H1 (cell line): ENCODE results near the gene PSMA2. TPM values are rescaled to one million over a fixed set of nuclear protein-coding genes. Genes with fewer than 3 reads are reported as not detected.

Experiments used
- CTCF ChIA-PET: fragments of 300-600 bp; sonication (Branson Sonifier 250); formaldehyde crosslinking; loops from one replicate; lab custom pipeline; 2021; ENCODE audit not compliant: partially characterized antibody; lab: Charles Lee
- POLR2A ChIA-PET: fragments of 300-600 bp; sonication (Branson Sonifier 250); formaldehyde crosslinking; loops from one replicate; lab custom pipeline; 2021; ENCODE audit warnings: inconsistent platforms; ENCODE audit not compliant: partially characterized antibody; lab: Charles Lee
- DNase-seq, 2 experiments: peaks; one replicate each; pipeline versions ENCODE4 v3.0.0 to v3.0.0-alpha.2; 2010 to 2022; ENCODE audit warnings: low spot score in 2 of 2, low read depth in 1 of 2, mixed read lengths in 1 of 2
- FAIRE-seq: peaks from 2 replicates; lab custom pipeline; 2011; peaks lifted over from hg19 to GRCh38; lab: Jason Lieb, UNC
- H2AFZ ChIP-seq: 2 replicates; pipeline ENCODE4 v1.8.1; 2012; ENCODE audit warnings: low read length, inconsistent platforms
- H2AK5ac ChIP-seq: 2 replicates; pipeline ENCODE4 v1.6.1; 2013; ENCODE audit warnings: low read depth, low read length
- H2BK120ac ChIP-seq: replicated peaks from 2 replicates; pipeline ENCODE3; 2013; ENCODE audit warnings: low read depth, low read length, inconsistent platforms
- H2BK12ac ChIP-seq: 2 replicates; pipeline ENCODE4 v1.6.1; 2013; ENCODE audit warnings: low read depth, low read length
- H2BK15ac ChIP-seq: 2 replicates; pipeline ENCODE4 v1.6.1; 2013; ENCODE audit warnings: low read length
- H2BK20ac ChIP-seq: 2 replicates; pipeline ENCODE4 v1.6.1; 2013; ENCODE audit warnings: low read length
- H2BK5ac ChIP-seq: 2 replicates; pipeline ENCODE4 v1.6.1; 2013; ENCODE audit warnings: low read depth, low read length
- H3K14ac ChIP-seq: 2 replicates; pipeline ENCODE4 v1.6.1; 2013; ENCODE audit warnings: inconsistent platforms; ENCODE audit not compliant: insufficient read length
- H3K18ac ChIP-seq: 2 replicates; pipeline ENCODE4 v1.6.1; 2013; ENCODE audit warnings: low read length; ENCODE audit errors: extremely low read depth
- H3K23ac ChIP-seq: 2 replicates; pipeline ENCODE4 v1.6.1; 2013; ENCODE audit warnings: inconsistent platforms; ENCODE audit not compliant: insufficient read length
- H3K23me2 ChIP-seq: 2 replicates; pipeline ENCODE4 v1.6.1; 2013; ENCODE audit warnings: low read depth, low read length
- H3K27ac ChIP-seq: 2 replicates; pipeline ENCODE4 v1.6.1; 2011; ENCODE audit warnings: low read depth, low read length, inconsistent platforms
- H3K27me3 ChIP-seq, 4 experiments: replicated peaks in 1 of 4; 1 replicate in 1 of 4; 2 replicates in 3 of 4; pipeline versions ENCODE4 v1.6.1 to v1.8.1; 2011 to 2013; ENCODE audit warnings: low read length in 3 of 4, mild to moderate bottlenecking in 3 of 4, inconsistent platforms in 2 of 4, mixed read lengths in 2 of 4, moderate library complexity in 1 of 4; ENCODE audit not compliant: control insufficient read depth in 3 of 4, insufficient read depth in 3 of 4; ENCODE audit errors: extremely low read depth in 1 of 4
- H3K36me3 ChIP-seq, 4 experiments: 2 replicates each; pipeline versions ENCODE4 v1.6.1 to v1.8.1; 2011 to 2013; ENCODE audit warnings: mild to moderate bottlenecking in 4 of 4, low read length in 3 of 4, moderate library complexity in 2 of 4, control low read depth in 1 of 4, inconsistent platforms in 1 of 4; ENCODE audit not compliant: insufficient read depth in 4 of 4, control insufficient read depth in 2 of 4
- H3K4ac ChIP-seq: replicated peaks from 2 replicates; pipeline ENCODE3; 2013; ENCODE audit warnings: low read length, low read depth, mixed read lengths, inconsistent platforms; ENCODE audit not compliant: insufficient read length
- H3K4me1 ChIP-seq, 4 experiments: replicated peaks in 1 of 4; 1 replicate in 1 of 4; 2 replicates in 3 of 4; pipeline versions ENCODE4 v1.6.1 to v1.8.1; 2011 to 2013; ENCODE audit warnings: low read length in 3 of 4, inconsistent platforms in 2 of 4, mixed read lengths in 1 of 4; ENCODE audit not compliant: insufficient read depth in 4 of 4, control insufficient read depth in 3 of 4
- H3K4me2 ChIP-seq, 2 experiments: 2 replicates each; pipeline versions ENCODE4 v1.6.1 to v1.8.1; 2011 to 2013; ENCODE audit warnings: low read depth in 2 of 2, low read length in 2 of 2, control low read depth in 1 of 2, inconsistent platforms in 1 of 2, mild to moderate bottlenecking in 1 of 2; ENCODE audit not compliant: insufficient read depth in 1 of 2
- H3K4me3 ChIP-seq, 4 experiments: fragments of 200-600, 300-600 bp in 1 of 4; sonication (generic), shearing (Covaris generic), sonication (Bioruptor Twin) in 1 of 4; 2 replicates each; pipeline versions ENCODE4 v1.5.1 to v1.8.1; 2011 to 2016; ENCODE audit warnings: low read length in 4 of 4, low read depth in 3 of 4, control low read depth in 2 of 4, inconsistent platforms in 2 of 4, mild to moderate bottlenecking in 2 of 4, mixed read lengths in 1 of 4, moderate library complexity in 1 of 4; ENCODE audit not compliant: insufficient read depth in 2 of 4; ENCODE audit errors: extremely low read depth in 1 of 4
- H3K56ac ChIP-seq: replicated peaks from 2 replicates; pipeline ENCODE3; 2013; ENCODE audit warnings: low read depth, mild to moderate bottlenecking, mixed read lengths, low read length, inconsistent platforms; ENCODE audit not compliant: insufficient read length
- H3K79me1 ChIP-seq: 2 replicates; pipeline ENCODE4 v1.6.1; 2013; ENCODE audit warnings: low read depth, low read length, control low read depth
- H3K79me2 ChIP-seq, 2 experiments: 2 replicates each; pipeline versions ENCODE4 v1.6.1 to v1.8.1; 2012 to 2013; ENCODE audit warnings: low read length in 2 of 2, mild to moderate bottlenecking in 2 of 2, inconsistent platforms in 1 of 2; ENCODE audit not compliant: insufficient read depth in 2 of 2, control insufficient read depth in 1 of 2
- H3K9ac ChIP-seq, 4 experiments: replicated peaks in 1 of 4; 1 replicate in 1 of 4; 2 replicates in 3 of 4; pipeline versions ENCODE4 v1.6.1 to v1.8.1; 2011 to 2013; ENCODE audit warnings: low read depth in 3 of 4, low read length in 3 of 4, control low read depth in 2 of 4, mild to moderate bottlenecking in 2 of 4, moderate library complexity in 2 of 4, inconsistent platforms in 1 of 4; ENCODE audit errors: extremely low read depth in 1 of 4
- H3K9me3 ChIP-seq, 2 experiments: 2 replicates each; pipeline versions ENCODE4 v1.6.1 to v1.8.1; 2012 to 2013; ENCODE audit warnings: mild to moderate bottlenecking in 2 of 2, moderate library complexity in 2 of 2, control low read depth in 1 of 2, inconsistent platforms in 1 of 2, low read depth in 1 of 2, low read length in 1 of 2, mixed read lengths in 1 of 2; ENCODE audit not compliant: insufficient read depth in 2 of 2
- H4K20me1 ChIP-seq, 2 experiments: replicated peaks in 1 of 2; 2 replicates each; pipeline versions ENCODE3 to v1.8.1; 2011 to 2013; ENCODE audit warnings: inconsistent platforms in 2 of 2, low read length in 2 of 2, mild to moderate bottlenecking in 1 of 2; ENCODE audit not compliant: insufficient read depth in 2 of 2, control insufficient read depth in 1 of 2
- H4K5ac ChIP-seq: 2 replicates; pipeline ENCODE4 v1.6.1; 2013; ENCODE audit warnings: low read length, low read depth, mixed read lengths, inconsistent platforms; ENCODE audit not compliant: insufficient read length
- H4K8ac ChIP-seq: 2 replicates; pipeline ENCODE4 v1.8.0; 2013; ENCODE audit warnings: mild to moderate bottlenecking, moderate library complexity, low read length, inconsistent platforms; ENCODE audit not compliant: insufficient read depth; ENCODE audit errors: extremely low read depth
- H4K91ac ChIP-seq: replicated peaks from 2 replicates; pipeline ENCODE3; 2013; ENCODE audit warnings: low read length, mixed read lengths, inconsistent platforms; ENCODE audit not compliant: insufficient read length
- JUND ChIP-seq: IDR thresholded peaks from 2 replicates; pipeline ENCODE4 v1.6.1; 2011; ENCODE audit warnings: mild to moderate bottlenecking, improper control_type of control experiment, low read length
- KDM4A ChIP-seq: IDR thresholded peaks from one replicate; pipeline ENCODE4 v1.7.1; 2012; ENCODE audit warnings: low read depth, mild to moderate bottlenecking, moderate library complexity, low read length, inconsistent platforms; ENCODE audit not compliant: severe bottlenecking
- POLR2A ChIP-seq, 2 experiments: IDR thresholded peaks; 1 replicate in 1 of 2; 2 replicates in 1 of 2; pipeline ENCODE4 v1.6.1; 2011; ENCODE audit warnings: low read depth in 2 of 2, low read length in 2 of 2, mild to moderate bottlenecking in 2 of 2; ENCODE audit errors: control extremely low read depth in 1 of 2
- WGBS, 2 experiments: shearing (Covaris generic) in 1 of 2; methylation state at CpG; one replicate each; pipeline versions ENCODE4 v1.1.6 to v1.1.7; 2013 to 2015; ENCODE audit warnings: low lambda C conversion rate in 2 of 2, mixed read lengths in 2 of 2, inconsistent platforms in 1 of 2, low coverage in 1 of 2, missing lambda C conversion rate in 1 of 2; ENCODE audit not compliant: insufficient replicate concordance in 2 of 2, insufficient coverage in 1 of 2, insufficient read length in 1 of 2; ENCODE audit errors: extremely low coverage in 1 of 2, missing lambda C conversion rate in 1 of 2; 5-methylcytosine and 5-hydroxymethylcytosine counted together
- polyA plus RNA-seq, 7 experiments: library from polyadenylated mRNA; depleted of rRNA in 3 of 7; stranded (reverse) in 5 of 7; unstranded in 2 of 7; fragments of >200 nt in 5 of 7; fragments of 200-250 nt in 2 of 7; gene quantifications; 1 replicate in 5 of 7; 2 replicates in 1 of 7; 4 replicates in 1 of 7; pipeline versions ENCODE4 v1.2.1 to v1.2.3, GENCODE V29; 2011 to 2013; ENCODE audit warnings: missing spikeins in 2 of 7, mixed read lengths in 2 of 7
- total RNA-seq: library from RNA; stranded (reverse); fragmentation: NEBNext Ultra II Directional; extraction: Animal tissue kit (Norgen Biotek cat#: 25700); gene quantifications from 2 replicates; pipeline ENCODE4 v1.2.1, GENCODE V29; 2021

PSMA2 gene
- total and polyA plus RNA-seq, 2 of the 8 experiments (the other 6 are each of a cell fraction or from before 2014, with no cell fraction given), result 211 to 259 TPM

GRCh38 chr7:42932811-42933591, 1.0 kb upstream of the PSMA2 start:
- 5% methylated on average over 17 of the region's 17 CpGs; no CpG with 5 or more reads in 1 of the 2 experiments for WGBS, 2 experiments
- no peak for FAIRE-seq
- Histone ChIP-seq H3K27me3 (no peaks in the 10 kb centered on the region), H3K56ac (no peak overlapping the region), H3K9me3 (no peaks in the 10 kb centered on the region), H2BK15ac (no peak overlapping the region), H2AFZ (no peak overlapping the region), H3K23ac (no peak overlapping the region), H2BK120ac (no peak overlapping the region), H2BK20ac (no peak overlapping the region), H3K4me3 (peak overlapping the region; percentile 83 to 98 (median 94)), H3K14ac (no peak overlapping the region), H3K79me1 (no peaks in the 10 kb centered on the region), H3K79me2 (peaks cover 33 to 68% of the 10 kb centered on the region in 2 experiments), H4K5ac (no peak overlapping the region), H3K27ac (peak overlapping the region; percentile 89), H3K4me1 (peaks cover 0 to 4% (median 0%) of the 10 kb centered on the region in 4 experiments; a peak in 2 of 7 replicates), H2BK5ac (peak overlapping the region; percentile 29; the same call in 1 of the 2 replicates), H2AK5ac (no peak overlapping the region)
- CTCF ChIA-PET, result interaction anchor here (0.8 to 3.5 kb wide), 12 partner anchors 8 to 905 kb away, joined by 3 to 9 read pairs (median 4); no protein-coding TSS in a partner anchor
- no peak for DNase-seq
- peak in 1 of 2 experiments; percentile 48; a peak in 1 of 3 replicates for TF ChIP-seq POLR2A (IDR thresholded peaks at IDR 0.05; ENCODE audit: control extremely low read depth in 1 of 2, low read depth in 2 of 2, low read length in 2 of 2)
- no peak for TF ChIP-seq JUND
- peak; percentile 1 for TF ChIP-seq KDM4A
- TF ChIP-seq, all 59 proteins: peak for 2
- POLR2A ChIA-PET, result interaction anchor here (0.6 to 13.6 kb wide), 17 partner anchors 8 to 707 kb away, joined by 3 to 112 read pairs (median 4); partner anchors contain the start of gene C7orf25
- H3K23me2 ChIP-seq, result peaks cover 9% of the 10 kb centered on the region; the same call in 1 of the 2 replicates
- H4K91ac ChIP-seq, result no peak overlapping the region
- no peak overlapping the region for H4K8ac ChIP-seq
- no peak overlapping the region for H3K18ac ChIP-seq
- no peak overlapping the region for H3K4ac ChIP-seq
- peak overlapping the region; percentile 82 to 87 for H3K4me2 ChIP-seq
- H2BK12ac ChIP-seq, result no peak overlapping the region; the same call in 1 of the 2 replicates
- peaks cover 9 to 32% (median 25%) of the 10 kb centered on the region in 4 experiments for H3K36me3 ChIP-seq
- peak overlapping the region; percentile 76 to 95 (median 90) for H3K9ac ChIP-seq
- peaks cover 4 to 6% of the 10 kb centered on the region in 2 experiments for H4K20me1 ChIP-seq
